Measurements from ENCODE around the gene TPD52L2.
A peak's percentile ranks its signal among the peaks of the same experiment; 100 is the strongest.
"Not testable (repeated sequence)": the region's sequence is repeated elsewhere in the genome, so short reads cannot be mapped to it uniquely, and the experiment has no call there.

Gene TPD52L2

GRCh38 chr20:63857764-63858392 is 7.2 kb upstream of the TPD52L2 start:
- no peak for DNase-seq

GRCh38 chr20:63858393-63859165 is 6.5 kb upstream of the TPD52L2 start:
- DNase-seq: no peak

- no peak for DNase-seq
Measured at GRCh38 chr20:63859166-63859699, 5.8 kb upstream of the TPD52L2 start.

GRCh38 chr20:63860325-63861051 is 4.6 kb upstream of the TPD52L2 start:
- no peak for DNase-seq

- DNase-seq: no peak
Measured at GRCh38 chr20:63861365-63861934, 3.6 kb upstream of the TPD52L2 start, which contains the start of gene ABHD16B. Gene ABHD16B, plus strand, starts transcription at chr20:63861498. Its CDS starts 43 bp downstream, at chr20:63861541.

GRCh38 chr20:63861981-63862901 is 2.8 kb upstream of the TPD52L2 start:
- no peak for DNase-seq

- no peak for DNase-seq
Measured at GRCh38 chr20:63863021-63863797, 1.9 kb upstream of the TPD52L2 start.

GRCh38 chr20:63863798-63864544 is 1.1 kb upstream of the TPD52L2 start:
- peak; percentile 83 for DNase-seq

GRCh38 chr20:63864545-63864977 is 509 bp upstream of the TPD52L2 start:
- no peak for DNase-seq

GRCh38 chr20:63867042-63867441 is 2.0 kb downstream of the TPD52L2 start:
- not testable (repeated sequence) for DNase-seq

- no peak for DNase-seq
Measured at GRCh38 chr20:63868264-63868663, 3.2 kb downstream of the TPD52L2 start.

- peak; percentile 49 for DNase-seq
Measured at GRCh38 chr20:63873477-63873971, 8.5 kb downstream of the TPD52L2 start.

- not testable (repeated sequence) for DNase-seq
Measured at GRCh38 chr20:63874241-63874640, 9.2 kb downstream of the TPD52L2 start.

- DNase-seq: no peak
Measured at GRCh38 chr20:63876489-63877036, 11.5 kb downstream of the TPD52L2 start.

- DNase-seq: no peak
Measured at GRCh38 chr20:63877755-63878470, 12.8 kb downstream of the TPD52L2 start.

- DNase-seq: no peak
Measured at GRCh38 chr20:63878899-63879663, 14.0 kb downstream of the TPD52L2 start.

GRCh38 chr20:63880901-63881300 is 15.8 kb downstream of the TPD52L2 start:
- not testable (repeated sequence) for DNase-seq

Measured in KG1 (cell line).